HEK293 (cell line): ENCODE results near the gene CALM3.

Experiments
- SALL2 ChIP-seq: fragments of 450-650 bp; formaldehyde crosslinking; IDR thresholded peaks from 2 replicates; pipeline ENCODE4 v1.5.0; 2017; ENCODE audit warnings: missing biosample characterization, mild to moderate bottlenecking, missing genetic modification characterization, borderline replicate concordance
- ZNF747 ChIP-seq: fragments of 450-650 bp; formaldehyde crosslinking; IDR thresholded peaks from 2 replicates; pipeline ENCODE4 v1.5.1; 2016; ENCODE audit warnings: missing biosample characterization, missing genetic modification characterization
- TF ChIP-seq, protein P1 (sequence below): fragments of 450-650 bp; formaldehyde crosslinking; IDR thresholded peaks from 2 replicates; pipeline ENCODE4 v1.5.1; 2016; ENCODE audit warnings: missing biosample characterization, missing genetic modification characterization

DNA sequence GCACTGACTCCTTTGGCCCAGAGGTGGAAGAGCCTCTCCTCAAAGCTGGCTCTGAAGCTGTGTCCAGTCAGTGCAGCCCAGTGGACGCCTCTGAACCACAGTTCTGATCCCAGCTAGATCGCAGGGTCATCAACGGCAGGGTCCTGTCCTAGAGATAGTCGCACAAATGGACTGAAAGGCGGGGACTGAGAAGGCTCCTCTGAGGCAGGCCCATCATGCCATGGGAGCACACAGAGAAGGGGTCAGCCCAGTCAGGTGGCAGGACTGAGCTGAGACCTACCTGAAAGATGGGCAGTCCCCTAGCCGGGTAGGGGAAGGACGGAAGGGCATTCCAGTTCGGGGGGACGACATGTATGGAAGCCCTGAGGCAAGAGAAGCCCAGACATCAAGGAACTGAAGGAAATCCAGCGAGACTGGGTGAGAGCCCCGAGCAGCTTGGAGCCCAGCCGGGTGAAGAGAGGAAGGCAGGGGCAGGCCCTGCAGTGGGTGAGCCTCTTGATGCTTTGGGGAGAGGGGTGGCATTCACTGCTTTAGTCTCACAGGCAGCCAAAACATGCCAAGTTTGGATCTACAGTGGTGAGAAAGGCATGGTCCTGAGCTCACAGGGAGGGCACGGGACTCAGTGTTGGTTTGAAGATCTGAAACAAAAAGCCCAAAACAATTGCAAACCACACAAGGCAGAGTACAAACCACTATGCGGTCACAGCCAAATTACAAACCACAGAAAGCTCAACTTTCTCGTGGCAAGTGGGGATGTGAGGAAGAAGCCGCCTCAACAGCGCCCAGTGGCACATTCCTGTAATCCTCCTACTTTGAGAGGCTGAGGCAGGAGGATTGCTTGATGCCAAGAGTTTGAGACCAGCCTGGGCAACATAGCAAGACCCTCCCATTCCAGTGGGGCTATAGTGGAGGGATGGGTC lies 10.0 kb downstream of the CALM3 start:
- TF ChIP-seq ZNF747 (tag by site-specific recombination): no peak
- no peak for TF ChIP-seq SALL2 (tag by site-specific recombination)
- TF ChIP-seq, protein P1, sequence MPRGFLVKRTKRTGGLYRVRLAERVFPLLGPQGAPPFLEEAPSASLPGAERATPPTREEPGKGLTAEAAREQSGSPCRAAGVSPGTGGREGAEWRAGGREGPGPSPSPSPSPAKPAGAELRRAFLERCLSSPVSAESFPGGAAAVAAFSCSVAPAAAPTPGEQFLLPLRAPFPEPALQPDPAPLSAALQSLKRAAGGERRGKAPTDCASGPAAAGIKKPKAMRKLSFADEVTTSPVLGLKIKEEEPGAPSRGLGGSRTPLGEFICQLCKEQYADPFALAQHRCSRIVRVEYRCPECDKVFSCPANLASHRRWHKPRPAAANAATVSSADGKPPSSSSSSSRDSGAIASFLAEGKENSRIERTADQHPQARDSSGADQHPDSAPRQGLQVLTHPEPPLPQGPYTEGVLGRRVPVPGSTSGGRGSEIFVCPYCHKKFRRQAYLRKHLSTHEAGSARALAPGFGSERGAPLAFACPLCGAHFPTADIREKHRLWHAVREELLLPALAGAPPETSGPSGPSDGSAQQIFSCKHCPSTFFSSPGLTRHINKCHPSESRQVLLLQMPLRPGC: no peak
